Upper lobe of left lung (tissue), 4 donors: Measurements from ENCODE around the gene TMEM119.

Experiments
- CTCF ChIP-seq, 6 experiments: fragments of 450-650 bp in 4 of 6; fragments of 200-600 bp in 2 of 6; sonication (generic) in 2 of 6; IDR thresholded peaks; one replicate each; pipeline ENCODE4 v1.5.1; 2016 to 2019; ENCODE audit warnings: antibody characterized with exemption in 6 of 6
- POLR2A ChIP-seq, 4 donors: fragments of 450-650 bp; IDR thresholded peaks; one replicate each; pipeline ENCODE4 v1.5.1; 2016 to 2017; ENCODE audit warnings: antibody characterized with exemption in 4 of 4, mild to moderate bottlenecking in 2 of 4
- POLR2AphosphoS5 ChIP-seq, 2 donors: sonication (generic); formaldehyde crosslinking; IDR thresholded peaks; one replicate each; pipeline ENCODE4 v1.5.1; 2017; ENCODE audit warnings: antibody characterized with exemption in 2 of 2

GRCh38 chr12:108563136-108563803 lies 34.6 kb downstream of the TMEM119 start:
- peak in 2 of 4 donors; percentile 29 to 45 for TF ChIP-seq POLR2A (IDR thresholded peaks at IDR 0.05)
- peak in 1 of 2 donors; percentile 46 for TF ChIP-seq POLR2AphosphoS5 (IDR thresholded peaks at IDR 0.05)
- TF ChIP-seq CTCF (IDR thresholded peaks at IDR 0.05), result peak; percentile 65 to 86 (median 79)
